ENCODE measurements around the gene SORCS3.

- TF ChIP-seq, protein P1, sequence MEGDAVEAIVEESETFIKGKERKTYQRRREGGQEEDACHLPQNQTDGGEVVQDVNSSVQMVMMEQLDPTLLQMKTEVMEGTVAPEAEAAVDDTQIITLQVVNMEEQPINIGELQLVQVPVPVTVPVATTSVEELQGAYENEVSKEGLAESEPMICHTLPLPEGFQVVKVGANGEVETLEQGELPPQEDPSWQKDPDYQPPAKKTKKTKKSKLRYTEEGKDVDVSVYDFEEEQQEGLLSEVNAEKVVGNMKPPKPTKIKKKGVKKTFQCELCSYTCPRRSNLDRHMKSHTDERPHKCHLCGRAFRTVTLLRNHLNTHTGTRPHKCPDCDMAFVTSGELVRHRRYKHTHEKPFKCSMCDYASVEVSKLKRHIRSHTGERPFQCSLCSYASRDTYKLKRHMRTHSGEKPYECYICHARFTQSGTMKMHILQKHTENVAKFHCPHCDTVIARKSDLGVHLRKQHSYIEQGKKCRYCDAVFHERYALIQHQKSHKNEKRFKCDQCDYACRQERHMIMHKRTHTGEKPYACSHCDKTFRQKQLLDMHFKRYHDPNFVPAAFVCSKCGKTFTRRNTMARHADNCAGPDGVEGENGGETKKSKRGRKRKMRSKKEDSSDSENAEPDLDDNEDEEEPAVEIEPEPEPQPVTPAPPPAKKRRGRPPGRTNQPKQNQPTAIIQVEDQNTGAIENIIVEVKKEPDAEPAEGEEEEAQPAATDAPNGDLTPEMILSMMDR (IDR thresholded peaks at IDR 0.05): no peak
- TF ChIP-seq EZH2 (IDR thresholded peaks at IDR 0.05) (no peak), EZH2phosphoT487 (IDR thresholded peaks at IDR 0.05) (no peak)
Measured at GRCh38 chr10:104750291-104750690, 109.2 kb downstream of the SORCS3 start.

All from neural progenitor cell (in vitro differentiated cells).